HG02973 (cell line): Measurements from ENCODE around the gene FEZF2.

ENCODE experiments used
- ATAC-seq: cut with Tn5 transposase; IDR thresholded peaks from one replicate; pipeline ENCODE4 v1.9.1; 2021; ENCODE audit warnings: moderate library complexity; ENCODE audit not compliant: unreplicated experiment

Gene FEZF2

DNA sequence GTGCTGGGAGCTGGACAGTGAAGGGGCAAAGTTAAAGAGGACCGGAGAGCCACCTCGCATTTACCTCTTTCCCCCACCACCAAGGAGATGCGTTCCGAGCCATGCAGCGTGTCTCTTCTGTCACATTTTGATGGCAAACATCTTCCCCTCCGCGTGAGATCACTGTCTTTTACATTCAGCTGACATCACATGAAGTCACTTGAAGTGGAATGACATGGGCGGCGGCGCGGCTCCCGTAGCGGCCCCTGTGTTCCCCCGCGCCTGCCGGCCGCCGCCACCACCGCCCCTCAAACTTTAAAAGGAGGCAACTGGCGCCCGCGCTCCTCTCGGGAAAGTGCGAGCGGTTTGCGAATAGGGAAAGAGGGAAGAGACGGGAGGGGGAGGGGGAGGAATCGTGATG, at the start of gene FEZF2:
FEZF2 (minus strand) TSS at position 336 of the 400 bp plus-strand sequence. CDS start 682 bp downstream, outside the sequence.
- ATAC-seq: no peak

DNA sequence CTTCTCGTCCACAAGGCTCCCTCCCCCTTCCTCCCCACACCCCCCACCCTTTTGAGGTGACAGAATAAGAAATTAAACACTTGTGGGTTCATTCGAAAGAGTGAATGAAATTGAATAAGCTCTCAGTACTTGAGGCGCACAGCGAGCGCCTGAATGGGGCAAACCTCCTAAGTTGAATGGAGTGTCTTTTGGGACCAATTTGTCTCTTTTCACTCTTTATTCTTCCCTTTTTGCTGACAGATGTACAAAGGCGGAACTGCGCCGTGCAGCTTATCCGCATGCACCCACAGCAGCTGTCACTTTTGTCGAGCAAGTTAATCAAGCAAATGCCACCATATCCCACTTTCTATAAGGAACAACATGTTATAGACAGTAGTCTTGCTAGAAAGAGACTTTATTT, 47.9 kb upstream of the FEZF2 start:
- no peak for ATAC-seq

DNA sequence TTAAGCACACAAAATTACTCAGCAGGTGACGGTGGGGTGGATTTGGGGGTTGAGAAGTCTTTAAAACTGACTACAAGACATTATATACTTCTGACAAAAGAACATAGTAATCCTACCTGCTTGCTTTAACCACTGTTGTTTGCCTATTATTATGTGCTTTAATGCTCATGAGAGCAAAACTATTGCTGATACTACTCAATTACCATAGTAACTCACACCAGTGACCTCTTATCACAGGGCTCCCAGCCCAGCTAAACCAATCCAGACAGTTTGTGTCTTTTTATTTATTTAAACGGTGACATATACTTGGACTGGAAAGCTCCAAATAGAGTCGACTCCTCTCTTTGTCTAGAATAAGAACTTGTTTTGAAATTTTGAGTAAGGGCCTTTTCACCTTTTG, 42.8 kb upstream of the FEZF2 start:
- no peak for ATAC-seq

DNA sequence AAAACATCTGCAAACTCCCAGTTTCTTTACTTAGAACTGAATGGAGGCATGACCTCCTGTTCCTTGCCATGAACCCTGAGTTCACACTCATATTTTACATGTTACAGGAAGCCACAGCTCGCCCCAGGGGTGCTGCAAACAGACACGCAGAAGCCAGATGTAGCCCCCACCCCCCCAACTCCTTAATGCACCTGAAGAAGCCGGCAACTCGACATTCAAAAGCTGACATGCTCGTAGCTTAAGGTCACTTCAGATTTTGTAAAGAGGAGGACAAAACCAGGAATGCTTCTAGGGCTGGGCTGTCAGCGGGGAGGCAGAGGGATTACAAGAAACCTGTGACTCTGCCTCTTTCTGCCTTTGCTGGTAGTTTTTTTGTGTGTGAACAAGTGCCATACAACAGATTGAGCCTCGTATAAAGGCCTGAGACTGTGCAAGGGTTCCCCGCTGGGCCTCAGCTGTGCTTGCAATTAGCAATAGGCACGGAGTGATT, 42.0 kb upstream of the FEZF2 start:
- ATAC-seq: no peak

DNA sequence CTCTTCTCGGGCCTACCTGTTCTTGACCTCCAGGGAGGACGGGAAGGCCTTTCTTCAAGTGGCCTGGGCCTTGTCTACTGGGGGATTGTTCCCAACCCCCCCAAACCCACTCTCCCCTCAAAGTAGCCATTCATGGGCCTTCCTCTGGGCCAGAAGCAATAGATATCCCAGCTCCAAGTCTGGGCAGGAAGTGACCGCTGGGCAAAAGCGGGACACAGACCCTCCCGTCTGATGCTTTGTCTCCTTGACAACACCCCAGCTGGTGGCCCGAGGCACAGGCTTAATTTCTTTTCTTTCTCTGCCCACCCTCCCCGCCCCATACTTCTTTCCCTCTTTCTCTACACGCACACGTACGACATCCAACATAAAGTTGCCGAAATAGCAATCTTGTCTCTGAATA, 41.4 kb upstream of the FEZF2 start:
- no peak for ATAC-seq

DNA sequence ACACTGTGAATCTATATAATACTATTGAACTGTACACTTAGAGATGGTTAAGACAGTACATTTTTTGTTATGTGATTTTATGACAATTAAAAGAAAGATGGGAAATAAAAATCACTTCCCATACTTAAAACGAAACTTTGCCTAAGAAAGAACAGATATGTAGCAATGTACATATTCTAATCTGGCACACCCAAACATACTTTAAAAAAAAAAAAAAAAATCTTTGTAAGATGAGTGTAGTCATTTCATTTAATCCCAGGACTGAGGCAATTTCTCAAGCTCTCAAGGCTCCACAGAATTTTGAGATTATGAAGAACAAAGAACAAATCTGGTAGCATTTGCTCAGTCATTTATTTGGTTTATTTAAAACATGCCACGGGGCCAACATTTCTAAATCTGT, 40.3 kb upstream of the FEZF2 start:
- no peak for ATAC-seq

DNA sequence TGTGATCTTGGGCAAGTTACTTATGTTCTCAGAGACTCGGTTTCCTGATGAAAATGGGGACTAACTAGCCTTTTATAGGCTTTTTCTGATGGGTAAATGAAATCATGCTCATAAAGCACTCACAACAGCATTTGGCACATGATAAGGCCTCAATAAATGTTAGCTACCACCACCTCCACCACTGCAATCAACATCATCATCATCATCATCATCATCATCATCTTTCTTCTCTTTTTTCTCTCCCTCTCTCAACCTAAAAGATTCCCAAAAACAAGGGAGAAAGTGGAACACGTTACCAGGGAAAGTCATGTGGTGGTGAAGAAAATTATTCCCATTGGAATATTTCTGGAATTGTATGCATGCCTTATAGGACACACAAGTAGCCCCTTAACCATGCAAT, 33.6 kb upstream of the FEZF2 start:
- no peak for ATAC-seq

DNA sequence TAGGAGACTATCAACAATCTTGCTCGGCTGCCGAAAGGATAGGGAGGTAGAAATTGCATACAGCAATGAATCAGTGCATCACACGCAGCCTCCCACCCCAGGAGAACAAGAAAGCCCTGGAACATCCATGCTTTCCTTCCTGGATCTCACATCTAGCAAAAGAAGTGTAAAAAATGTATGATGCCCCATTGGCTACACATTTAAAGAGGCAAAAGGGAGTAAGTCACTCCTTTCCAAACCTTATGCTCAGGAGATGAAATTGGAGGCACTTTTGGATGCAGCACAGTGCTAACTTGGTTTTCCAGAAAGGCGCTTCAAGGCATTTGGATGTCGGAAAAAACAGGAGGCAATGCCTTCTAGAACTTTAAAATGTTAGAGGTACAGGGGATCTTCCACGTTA, 32.2 kb upstream of the FEZF2 start:
- ATAC-seq: no peak

DNA sequence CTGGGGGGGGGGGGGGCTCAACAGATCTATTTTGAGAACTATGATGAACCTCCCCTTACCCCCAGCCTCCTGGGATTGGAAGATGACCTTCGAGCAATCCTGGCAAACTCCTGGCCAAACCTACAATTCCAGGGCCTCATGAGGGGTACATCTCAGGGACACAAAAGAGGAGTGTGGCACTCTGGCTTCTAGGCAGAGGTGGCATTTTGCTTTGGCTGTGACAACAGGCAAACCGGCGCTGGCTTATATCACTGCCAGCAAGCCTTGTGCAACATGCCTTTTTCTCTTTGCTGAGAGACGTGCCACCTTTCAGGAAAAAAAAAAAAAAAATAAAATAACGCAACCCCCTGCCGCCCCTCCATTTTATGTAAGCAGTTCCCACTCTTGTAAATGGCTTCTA, 31.8 kb upstream of the FEZF2 start:
- ATAC-seq: no peak

DNA sequence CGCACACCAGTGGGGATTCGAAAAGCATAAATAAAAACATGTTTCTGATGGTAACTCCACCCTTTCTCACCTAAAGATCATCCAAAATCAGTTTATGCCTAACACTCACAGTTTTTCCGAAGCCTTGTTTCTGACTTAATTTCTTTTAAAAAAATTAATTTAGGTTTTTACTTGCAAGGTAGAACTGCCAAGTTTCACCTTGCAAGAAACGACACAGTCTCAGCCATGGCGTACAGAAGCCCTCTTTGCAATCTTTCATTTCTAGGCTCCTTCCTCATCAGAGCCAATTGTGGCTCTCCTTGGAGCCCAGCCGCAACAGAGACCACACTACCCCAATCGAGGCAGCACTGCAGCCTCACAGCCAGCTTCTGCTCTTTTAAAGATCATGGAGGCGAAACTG, 31.0 kb upstream of the FEZF2 start:
- ATAC-seq: no peak

DNA sequence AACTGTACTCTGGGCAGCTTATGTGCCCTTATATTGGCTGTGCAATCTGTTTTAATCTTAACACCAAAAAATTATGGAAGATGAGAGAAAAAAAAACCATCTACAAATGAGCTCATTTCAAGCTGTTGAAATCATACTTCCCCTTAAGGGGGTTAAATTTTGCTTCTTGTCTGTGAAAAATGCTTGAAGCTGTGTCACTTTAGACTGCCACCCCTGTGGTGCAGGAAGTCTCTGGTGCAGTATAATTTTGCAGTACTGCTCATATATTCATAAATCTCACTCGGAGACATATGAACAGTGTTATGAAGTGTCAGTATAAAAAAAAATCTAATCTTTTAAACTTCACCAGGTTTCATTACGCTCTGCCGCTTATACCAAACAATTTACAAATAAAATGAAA, 30.4 kb upstream of the FEZF2 start:
- no peak for ATAC-seq

DNA sequence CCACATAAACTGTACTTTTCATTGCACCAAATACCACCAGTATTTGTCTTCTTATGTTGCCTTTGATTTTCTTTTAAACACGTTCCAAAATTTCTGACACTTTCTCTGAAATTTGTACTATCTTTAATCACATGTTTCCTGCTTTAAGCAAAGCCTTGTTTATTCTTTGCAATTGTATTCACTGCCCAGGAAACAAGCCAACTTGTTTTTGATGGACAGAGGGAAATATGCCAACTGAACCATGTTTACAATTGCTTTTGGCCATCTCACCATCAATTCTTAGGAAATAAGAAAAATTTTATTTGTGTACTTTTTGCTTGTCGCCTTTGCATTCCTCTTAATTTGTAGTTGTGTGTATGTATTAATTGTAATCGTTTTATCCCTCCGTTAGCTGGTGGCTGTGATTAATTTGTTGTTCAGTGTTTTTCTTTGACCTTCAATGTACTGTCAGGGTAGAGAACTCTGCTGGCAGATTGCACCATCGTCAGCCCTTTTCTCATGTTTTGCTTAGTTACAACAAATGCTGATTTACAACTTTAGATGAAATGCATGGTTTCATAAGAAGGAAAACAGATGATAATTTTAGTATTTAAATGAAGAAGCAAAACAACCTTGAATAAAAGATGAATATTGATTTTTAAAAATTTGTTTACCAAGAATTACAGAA, 19.4 kb upstream of the FEZF2 start:
- ATAC-seq: no peak

DNA sequence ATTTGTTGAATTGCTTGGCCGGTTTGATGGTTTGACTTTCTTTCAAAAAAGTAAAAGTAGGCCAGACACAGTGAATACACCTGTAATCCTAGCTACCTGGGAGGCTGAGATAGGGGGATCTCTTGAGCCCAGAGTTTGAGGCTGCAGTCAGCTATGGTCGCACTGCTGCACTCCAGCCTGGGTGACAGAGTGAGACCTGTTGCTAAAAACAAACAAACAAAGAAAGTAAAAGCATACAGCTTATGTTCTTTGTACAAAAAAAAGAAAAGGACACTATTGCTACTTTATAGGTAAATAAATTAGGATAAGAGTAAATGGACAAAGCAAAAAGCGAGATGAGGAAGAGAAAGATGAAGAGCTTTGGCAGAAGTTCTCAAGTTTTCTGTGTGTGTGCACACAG, 13.9 kb upstream of the FEZF2 start:
- ATAC-seq: no peak

DNA sequence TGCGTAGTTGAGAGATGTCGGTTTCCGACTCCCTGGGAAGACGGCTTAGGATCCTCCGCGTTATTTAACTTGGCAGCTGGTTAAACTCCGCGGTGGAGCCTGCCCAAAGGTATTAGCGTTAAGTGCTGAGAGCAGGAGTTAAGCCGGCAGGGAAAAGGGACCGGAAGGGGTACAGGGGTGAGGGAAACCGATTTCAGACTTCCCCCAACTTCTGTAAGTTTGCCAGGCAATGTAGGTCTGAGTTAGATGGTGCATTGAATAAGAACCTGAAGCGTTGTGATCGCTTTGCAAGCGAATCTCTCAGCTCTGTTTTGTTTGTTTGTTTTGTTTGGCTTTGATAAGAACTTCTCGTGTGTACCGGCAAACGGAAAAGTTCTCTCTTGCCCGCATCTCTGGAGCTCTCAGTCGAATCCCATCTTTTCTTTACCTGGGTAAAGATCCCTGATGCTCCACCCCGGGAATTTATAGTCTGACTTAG, 6.0 kb upstream of the FEZF2 start:
- ATAC-seq: no peak

DNA sequence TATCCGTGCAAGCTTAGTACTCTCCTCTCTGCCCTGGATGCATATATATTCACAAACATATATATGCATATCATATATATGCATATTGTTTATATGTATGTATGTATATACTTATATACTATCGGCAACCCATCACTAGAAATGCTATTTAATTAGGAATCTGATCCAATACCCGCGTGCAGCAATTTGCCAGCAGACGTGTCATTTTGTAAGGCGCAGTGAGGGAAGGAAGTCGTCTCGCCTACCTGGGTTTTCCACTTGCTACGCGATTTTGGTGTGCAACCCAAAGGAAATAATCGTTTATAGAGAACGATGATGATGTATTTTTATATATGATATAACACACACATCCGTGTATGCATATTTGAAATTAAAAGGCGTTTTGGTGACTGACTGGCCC, 5.6 kb upstream of the FEZF2 start:
- no peak for ATAC-seq

DNA sequence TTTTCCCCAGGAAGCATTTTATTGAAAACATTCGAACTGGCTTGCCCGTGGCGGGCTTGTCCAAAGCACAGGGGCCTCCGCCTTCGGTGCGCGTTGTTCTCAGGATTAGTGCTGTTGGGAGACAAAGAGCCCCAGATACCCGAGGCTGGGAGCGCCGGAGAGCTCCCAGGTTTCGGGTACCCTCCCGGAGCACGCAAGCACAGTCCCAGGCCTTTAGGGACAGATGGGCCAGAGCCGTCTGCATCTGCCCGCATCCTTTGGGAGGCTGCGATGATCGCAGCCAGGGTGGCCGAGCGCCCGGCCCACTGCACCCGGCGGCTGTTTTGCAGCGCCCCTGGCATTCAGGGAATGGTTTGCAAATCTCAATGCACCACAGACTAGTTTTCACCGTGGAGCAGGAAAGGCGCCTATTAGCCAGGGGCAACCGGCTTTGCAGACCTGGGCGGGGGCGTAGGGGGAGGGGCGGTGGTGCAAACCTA, 5.0 kb upstream of the FEZF2 start:
- ATAC-seq: no peak

DNA sequence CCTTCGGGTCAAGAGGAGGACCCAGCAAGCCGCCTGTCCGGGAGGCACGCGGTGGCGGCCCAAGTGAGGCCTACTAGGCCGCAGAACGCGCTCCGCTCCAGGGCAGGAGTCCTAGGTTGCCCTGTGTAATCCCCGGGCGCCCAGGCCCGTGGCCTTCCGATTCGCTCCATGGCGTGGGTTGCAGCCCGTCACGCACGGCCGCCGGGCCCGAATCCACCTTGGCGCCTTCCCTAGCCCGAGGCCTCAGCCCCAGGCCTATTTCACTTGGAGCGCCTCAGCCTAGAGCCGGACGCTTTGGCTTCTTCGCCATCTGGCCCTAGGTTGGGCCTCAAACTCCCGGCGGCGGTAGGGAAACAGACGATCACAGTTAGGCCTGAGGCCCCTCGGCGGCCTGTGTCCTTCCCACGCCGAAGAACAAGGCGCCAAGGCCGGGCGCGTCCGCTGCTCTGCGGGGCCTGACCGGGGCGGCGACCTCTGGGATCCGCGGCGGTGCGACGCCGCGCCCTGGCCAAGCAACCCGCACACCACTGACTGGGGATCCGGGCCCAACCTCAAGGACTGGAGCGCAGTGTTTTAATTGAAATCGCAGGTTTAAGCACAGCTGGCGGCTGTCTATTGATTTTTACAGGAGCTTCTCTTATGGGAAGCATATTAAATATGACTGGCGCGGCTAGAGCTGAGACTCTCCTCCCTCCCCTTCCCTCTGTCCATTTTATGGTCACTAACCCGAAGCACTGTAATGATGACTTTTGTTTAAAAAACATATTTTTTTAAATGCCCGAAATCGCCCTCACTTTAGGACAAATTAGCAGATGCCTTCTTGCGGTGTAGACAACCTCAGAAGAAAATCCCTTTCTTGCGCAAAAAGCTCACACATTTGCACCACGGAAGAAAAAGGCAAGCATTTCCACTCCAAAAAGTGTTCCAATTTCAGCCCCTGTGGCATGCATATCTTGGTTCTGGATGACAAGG, 3.8 kb upstream of the FEZF2 start:
- no peak for ATAC-seq

DNA sequence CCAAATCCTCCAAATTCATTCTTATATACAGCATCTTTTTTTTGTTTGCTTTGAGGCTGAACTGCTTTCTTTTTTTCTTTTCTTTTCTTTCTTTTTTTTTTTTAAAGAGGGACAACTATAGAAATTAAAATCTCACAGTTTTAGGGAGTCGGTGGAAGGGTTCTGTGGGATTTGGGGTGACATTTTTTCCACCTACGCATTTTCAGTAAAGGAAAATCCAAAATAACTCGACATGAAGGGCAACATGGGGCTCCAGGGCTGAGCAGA, 3.0 kb upstream of the FEZF2 start:
- no peak for ATAC-seq

DNA sequence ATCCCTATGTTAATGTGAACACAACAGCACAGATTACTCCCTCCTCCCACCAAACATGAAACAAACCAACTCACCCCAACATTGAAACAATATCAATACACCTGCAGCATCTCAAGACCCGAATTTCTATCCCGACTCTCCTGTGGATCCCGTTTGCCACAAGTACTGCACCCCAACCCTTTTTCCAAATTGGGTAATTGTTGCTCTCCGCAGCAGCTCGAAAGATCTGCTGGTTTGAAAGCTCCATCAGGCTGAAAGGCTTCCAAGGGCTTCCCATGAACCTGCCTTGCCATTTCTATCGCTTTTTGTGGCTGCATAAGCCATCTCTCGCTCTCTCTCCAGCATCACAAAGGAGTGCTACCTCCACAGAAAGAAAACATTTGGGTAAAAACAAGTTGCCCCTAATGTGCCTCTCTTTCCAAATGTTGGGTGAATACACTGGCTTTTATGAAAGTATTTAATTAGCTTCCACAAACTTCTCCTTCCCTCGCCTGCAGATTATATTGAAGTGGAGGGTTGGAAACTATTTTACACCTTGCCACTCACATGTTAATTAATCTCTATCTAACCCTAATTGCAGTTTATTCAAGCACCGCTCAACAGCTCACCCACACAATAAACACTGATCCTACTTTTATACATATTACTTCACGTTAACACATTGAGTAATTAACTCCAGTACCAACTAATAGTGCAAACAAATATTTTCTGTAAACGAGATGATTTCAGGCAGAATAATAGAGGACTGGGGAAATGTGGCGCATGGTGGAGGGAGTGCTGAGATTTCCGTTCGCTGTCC, 2.5 kb upstream of the FEZF2 start:
- no peak for ATAC-seq

DNA sequence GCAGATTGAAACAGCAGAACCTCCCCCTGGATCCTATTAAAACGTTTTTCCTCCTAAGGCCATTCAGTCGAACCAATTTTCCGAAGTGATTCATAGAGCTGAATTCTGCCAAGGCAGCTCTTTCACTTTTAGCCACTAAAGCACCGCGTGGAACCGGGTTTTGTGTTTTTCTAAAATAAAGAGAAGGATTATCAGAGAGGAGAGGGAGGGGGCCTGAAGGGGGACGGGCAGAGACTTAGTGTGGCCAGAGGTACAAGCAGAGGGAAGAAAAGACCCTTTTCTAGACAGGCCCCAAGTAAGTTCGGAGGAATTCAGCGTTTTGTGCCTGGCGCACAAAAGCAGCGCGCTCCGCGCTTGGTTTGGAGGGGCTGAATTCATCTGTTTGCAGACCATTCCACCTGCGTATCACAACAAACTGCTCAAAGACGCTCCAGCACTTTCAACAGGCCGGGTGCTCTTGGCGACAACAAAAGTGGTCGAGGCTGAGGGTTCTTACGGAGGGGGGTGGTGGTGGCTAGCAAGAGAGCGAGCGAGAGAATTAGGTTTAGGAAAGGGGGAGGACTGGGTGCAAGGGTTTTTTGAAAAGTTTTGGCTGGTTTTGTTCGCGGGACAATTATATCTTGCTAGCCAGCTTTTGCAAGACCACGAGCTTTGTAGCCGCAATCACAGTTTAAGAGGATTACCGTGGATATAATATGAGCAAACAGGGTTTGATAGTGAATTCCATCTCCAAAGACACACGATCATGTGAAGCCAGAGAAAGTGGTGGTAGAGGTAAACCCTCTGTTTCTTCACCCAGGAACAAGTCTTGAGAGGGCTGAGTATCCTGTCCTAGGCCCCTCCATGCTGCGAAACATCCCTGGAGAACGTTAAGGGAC, 1.2 kb upstream of the FEZF2 start:
- ATAC-seq: no peak
